HepG2 (cell line): ENCODE measurements around the gene AGBL1. TPM values are rescaled to one million over a fixed set of nuclear protein-coding genes. Genes with fewer than 3 reads are reported as not detected.

Source experiments
- ATAC-seq: fragments of 200-7000 bp; cut with Tn5 transposase; 3 replicates; pipeline ENCODE4 v1.9.1; 2020; ENCODE audit warnings: mild to moderate bottlenecking, moderate library complexity
- BruUV-seq: library from RNA; stranded (reverse); fragments of 400-500 nt; replicated peaks from 2 replicates; lab custom pipeline; 2021; lab: Mats Ljungman, UMichigan
- CTCF ChIA-PET: fragments of 300-600 bp; formaldehyde crosslinking; extraction: SDS; loops from one replicate; lab custom pipeline; 2021; ENCODE audit warnings: low total read pairs, inconsistent platforms, low intra/inter-chr PET ratio; lab: Yijun Ruan, JAX
- POLR2A ChIA-PET: fragments of 350-600 bp; sonication (Branson Sonifier 250); formaldehyde crosslinking; loops from one replicate; lab custom pipeline; 2020; ENCODE audit warnings: antibody characterized with exemption, inconsistent platforms; lab: Yijun Ruan, JAX
- DNase-seq: peaks from one replicate; pipeline ENCODE4 v3.0.0-alpha.2; 2015; ENCODE audit warnings: low spot score
- FAIRE-seq: peaks from 3 replicates; lab custom pipeline; 2011; peaks lifted over from hg19 to GRCh38; lab: Jason Lieb, UNC
- H2AFZ ChIP-seq: one replicate; pipeline ENCODE4 v1.6.1; 2011; ENCODE audit warnings: low read length, inconsistent platforms
- H3K27ac ChIP-seq: fragments of 300-600 bp; 3 replicates; pipeline ENCODE4 v1.8.0; 2011; ENCODE audit warnings: mixed run types, mild to moderate bottlenecking, mixed read lengths, low read length, inconsistent platforms; ENCODE audit not compliant: insufficient read depth; ENCODE audit errors: extremely low read length
- H3K27me3 ChIP-seq, 2 experiments: fragments of 200-600 bp in 1 of 2; 2 replicates in 1 of 2; 3 replicates in 1 of 2; pipeline versions ENCODE4 v1.6.0 to v1.8.0; 2011; ENCODE audit warnings: low read length in 2 of 2, mild to moderate bottlenecking in 2 of 2, moderate library complexity in 2 of 2, inconsistent platforms in 1 of 2; ENCODE audit not compliant: insufficient read depth in 2 of 2, control insufficient read depth in 1 of 2
- H3K36me3 ChIP-seq, 2 experiments: fragments of 200-600 bp in 1 of 2; replicated peaks in 1 of 2; 2 replicates in 1 of 2; 3 replicates in 1 of 2; pipeline versions ENCODE4 v1.5.1 to v1.8.0; 2011; ENCODE audit warnings: low read length in 2 of 2, inconsistent platforms in 1 of 2; ENCODE audit not compliant: insufficient read depth in 2 of 2, control insufficient read depth in 1 of 2
- H3K4me1 ChIP-seq: 2 replicates; pipeline ENCODE4 v1.5.1; 2012; ENCODE audit warnings: low read length, inconsistent platforms; ENCODE audit not compliant: insufficient read depth
- H3K4me2 ChIP-seq: 2 replicates; pipeline ENCODE4 v1.6.0; 2011; ENCODE audit warnings: low read depth, low read length, inconsistent platforms
- H3K4me3 ChIP-seq, 3 experiments: fragments of 200-600 bp in 1 of 3; sonication (generic), shearing (Covaris generic) in 1 of 3; replicated peaks in 1 of 3; 2 replicates each; pipeline ENCODE4 v1.5.1; 2011 to 2016; ENCODE audit warnings: low read length in 3 of 3, inconsistent platforms in 2 of 3, low read depth in 2 of 3, mild to moderate bottlenecking in 2 of 3, control low read depth in 1 of 3, mixed read lengths in 1 of 3; ENCODE audit not compliant: insufficient read depth in 1 of 3
- H3K79me2 ChIP-seq: one replicate; pipeline ENCODE4 v1.6.1; 2011; ENCODE audit warnings: low read length, inconsistent platforms; ENCODE audit not compliant: insufficient read depth
- H3K9ac ChIP-seq: 2 replicates; pipeline ENCODE4 v1.6.0; 2011; ENCODE audit warnings: mild to moderate bottlenecking, low read depth, low read length, inconsistent platforms; ENCODE audit not compliant: insufficient read depth
- H3K9me3 ChIP-seq: 2 replicates; pipeline ENCODE4 v1.5.1; 2012; ENCODE audit warnings: mild to moderate bottlenecking, low read length
- H4K20me1 ChIP-seq: 2 replicates; pipeline ENCODE4 v1.6.0; 2011; ENCODE audit warnings: inconsistent platforms, mild to moderate bottlenecking, low read length, moderate library complexity; ENCODE audit not compliant: insufficient read depth
- CHD4 ChIP-seq: fragments of 200-600 bp; sonication (generic); IDR thresholded peaks from 2 replicates; pipeline ENCODE4 v1.7.0; 2017; ENCODE audit warnings: mild to moderate bottlenecking, low read length, borderline replicate concordance
- MTF1 ChIP-seq: sonication (generic); formaldehyde crosslinking; IDR thresholded peaks from 2 replicates; pipeline ENCODE4 v1.5.0; 2020; ENCODE audit warnings: missing genetic modification reagents
- NR1H2 ChIP-seq: sonication (generic); formaldehyde crosslinking; IDR thresholded peaks from 2 replicates; pipeline ENCODE4 v1.8.1; 2022; ENCODE audit warnings: low read depth, missing genetic modification reagents, borderline replicate concordance
- PHF5A ChIP-seq: IDR thresholded peaks from one replicate; pipeline ENCODE4 v1.6.1; 2018; ENCODE audit warnings: low read depth, missing genetic modification reagents; ENCODE audit not compliant: unreplicated experiment
- RNF2 ChIP-seq: fragments of 450-650 bp; conservative IDR thresholded peaks from 2 replicates; pipeline ENCODE4 v1.6.1; 2016; ENCODE audit warnings: low read depth
- SRSF4 ChIP-seq: fragments of 200-400 bp; formaldehyde crosslinking; IDR thresholded peaks from one replicate; pipeline ENCODE4 v1.6.1; 2018; ENCODE audit warnings: mild to moderate bottlenecking, low read depth, low read length, moderate library complexity; ENCODE audit not compliant: poor library complexity, severe bottlenecking
- ZFP62 ChIP-seq: sonication (generic); formaldehyde crosslinking; IDR thresholded peaks from 2 replicates; pipeline ENCODE4 v1.4.0; 2020; ENCODE audit warnings: missing genetic modification reagents
- ZFP82 ChIP-seq: sonication (generic); formaldehyde crosslinking; IDR thresholded peaks from 2 replicates; pipeline ENCODE4 v1.5.1; 2020; ENCODE audit warnings: mild to moderate bottlenecking, missing genetic modification reagents, borderline replicate concordance
- WGBS: methylation state at CpG from one replicate; pipeline ENCODE4 v1.1.6; 2017; ENCODE audit warnings: low lambda C conversion rate; 5-methylcytosine and 5-hydroxymethylcytosine counted together
- in situ Hi-C: cut with HindIII; loops from 2 replicates; pipeline ENCODE4 v1.10.0; 2017; ENCODE audit warnings: low pct_unique_long_range_greater_than_20kb; ENCODE audit not compliant: extremely low pct_ligation_motif_present
- intact Hi-C: fragments of 100-400 bp; cut with micrococcal nuclease; formaldehyde crosslinking; loops from one replicate; pipeline ENCODE4 v1.10.0; 2022; ENCODE audit not compliant: unreplicated experiment
- polyA plus RNA-seq, 8 experiments: library from polyadenylated mRNA; depleted of rRNA in 3 of 8; stranded (reverse) in 7 of 8; unstranded in 1 of 8; fragments of >200 nt; fragmentation: Illumina TruSeq in 4 of 8; extraction: Trizol in 4 of 8; gene quantifications; 2 replicates each; pipeline versions ENCODE4 v1.2.1 to v1.2.3, GENCODE V29; 2011 to 2016; ENCODE audit warnings: low read depth in 4 of 8, missing spikeins in 1 of 8, mixed read lengths in 1 of 8; ENCODE audit not compliant: insufficient read depth in 1 of 8
- total RNA-seq, 5 experiments: library from RNA; depleted of rRNA; stranded (reverse); fragments of >200 nt; fragmentation: Illumina TruSeq; extraction: Trizol; gene quantifications; 2 replicates each; pipeline ENCODE4 v1.2.3, GENCODE V29; 2016; ENCODE audit warnings: low read depth in 1 of 5
- TF ChIP-seq, protein P1 (sequence below): sonication (generic); formaldehyde crosslinking; IDR thresholded peaks from 2 replicates; pipeline ENCODE4 v1.5.0; 2020; ENCODE audit warnings: mild to moderate bottlenecking, missing genetic modification reagents
- TF ChIP-seq, protein P2 (sequence below): sonication (generic); formaldehyde crosslinking; IDR thresholded peaks from 2 replicates; pipeline ENCODE4; 2020; ENCODE audit warnings: missing genetic modification reagents, mild to moderate bottlenecking, borderline replicate concordance
- TF ChIP-seq, protein P3 (sequence below): sonication (generic); formaldehyde crosslinking; IDR thresholded peaks from 2 replicates; pipeline ENCODE4 v1.4.0; 2020; ENCODE audit warnings: mild to moderate bottlenecking, missing genetic modification reagents
- TF ChIP-seq, protein P4 (sequence below): sonication (generic); formaldehyde crosslinking; IDR thresholded peaks from 2 replicates; pipeline ENCODE4 v1.5.0; 2020; ENCODE audit warnings: missing genetic modification reagents
- TF ChIP-seq, protein P5 (sequence below): sonication (generic); formaldehyde crosslinking; IDR thresholded peaks from 2 replicates; pipeline ENCODE4 v1.5.0; 2020; ENCODE audit warnings: missing genetic modification reagents

Gene AGBL1
- total and polyA plus RNA-seq, 2 of the 13 experiments (the other 11 are each of a cell fraction or from before 2014, with no cell fraction given): 0.01 TPM; not detected in 1

DNA sequence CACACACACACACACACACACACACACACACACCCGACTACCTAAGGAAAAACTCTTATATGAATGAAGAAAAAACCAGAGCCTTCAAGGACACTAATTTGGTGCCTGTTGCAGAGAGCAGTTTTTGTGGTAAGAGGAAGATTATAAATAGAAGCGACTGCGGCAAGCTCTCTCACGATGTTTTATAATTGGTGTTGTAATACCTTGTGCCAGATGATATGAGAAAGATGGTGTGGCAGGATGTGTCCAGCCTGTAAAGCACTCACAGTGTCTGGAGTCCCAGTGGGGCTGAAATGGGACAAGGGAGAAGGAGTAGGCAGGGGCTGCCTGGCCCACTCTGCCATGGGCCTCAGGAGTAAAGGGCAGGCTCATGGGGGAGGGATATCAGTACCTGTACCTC, 839.9 kb downstream of the AGBL1 start (continued):
- TF ChIP-seq, protein P1, sequence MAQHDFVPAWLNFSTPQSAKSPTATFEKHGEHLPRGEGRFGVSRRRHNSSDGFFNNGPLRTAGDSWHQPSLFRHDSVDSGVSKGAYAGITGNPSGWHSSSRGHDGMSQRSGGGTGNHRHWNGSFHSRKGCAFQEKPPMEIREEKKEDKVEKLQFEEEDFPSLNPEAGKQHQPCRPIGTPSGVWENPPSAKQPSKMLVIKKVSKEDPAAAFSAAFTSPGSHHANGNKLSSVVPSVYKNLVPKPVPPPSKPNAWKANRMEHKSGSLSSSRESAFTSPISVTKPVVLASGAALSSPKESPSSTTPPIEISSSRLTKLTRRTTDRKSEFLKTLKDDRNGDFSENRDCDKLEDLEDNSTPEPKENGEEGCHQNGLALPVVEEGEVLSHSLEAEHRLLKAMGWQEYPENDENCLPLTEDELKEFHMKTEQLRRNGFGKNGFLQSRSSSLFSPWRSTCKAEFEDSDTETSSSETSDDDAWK: no peak
- no peak for TF ChIP-seq ZFP82 (CRISPR knock-in tag)
- TF ChIP-seq PHF5A (CRISPR knock-in tag): no peak
- TF ChIP-seq SRSF4: no peak

DNA sequence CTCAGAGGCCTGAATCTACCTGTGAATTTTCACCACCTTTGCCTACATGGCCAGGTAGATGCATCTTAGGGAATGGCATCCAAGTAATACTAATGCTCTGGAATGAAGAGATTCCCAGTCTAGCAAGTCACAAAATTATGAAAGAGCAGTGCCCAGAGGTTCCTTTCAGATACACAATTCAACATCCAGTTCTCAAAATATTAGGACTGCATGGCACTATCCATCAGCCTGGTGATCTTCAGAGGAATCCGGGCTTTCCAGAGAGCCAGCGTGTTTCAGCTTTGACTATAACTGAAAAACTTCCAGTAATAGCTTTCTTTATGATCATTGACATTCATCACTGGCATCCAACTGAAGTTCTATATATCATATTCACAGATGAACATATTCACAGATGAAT, 849.8 kb downstream of the AGBL1 start:
- ATAC-seq (no peak), DNase-seq (no peak), FAIRE-seq (no peak)
- BruUV-seq: no TSS peak
- WGBS: 0% methylated on average over 2 of the region's 2 CpGs
- H2AFZ ChIP-seq: no peak overlapping the region
- intact Hi-C loops (no loop called here), in situ Hi-C loops (no loop called here)
- ChIA-PET CTCF (no interaction called here), POLR2A (no interaction called here)
- H3K79me2 ChIP-seq: no peaks in the 10 kb centered on the region
- no peaks in the 10 kb centered on the region for H3K4me1 ChIP-seq
- no peaks in the 10 kb centered on the region for H3K27me3 ChIP-seq
- peaks cover 27% of the 10 kb centered on the region for H3K9me3 ChIP-seq
- H3K36me3 ChIP-seq: no peaks in the 10 kb centered on the region
- no peak overlapping the region for H3K4me3 ChIP-seq
- H3K27ac ChIP-seq: no peak overlapping the region
- no peak overlapping the region for H3K4me2 ChIP-seq
- no peaks in the 10 kb centered on the region for H4K20me1 ChIP-seq
- no peak overlapping the region for H3K9ac ChIP-seq
- TF ChIP-seq NR1H2 (CRISPR knock-in tag) (no peak), CHD4 (no peak), ZFP62 (no peak), RNF2 (no peak), MTF1 (CRISPR knock-in tag) (no peak)
- TF ChIP-seq, protein P2, sequence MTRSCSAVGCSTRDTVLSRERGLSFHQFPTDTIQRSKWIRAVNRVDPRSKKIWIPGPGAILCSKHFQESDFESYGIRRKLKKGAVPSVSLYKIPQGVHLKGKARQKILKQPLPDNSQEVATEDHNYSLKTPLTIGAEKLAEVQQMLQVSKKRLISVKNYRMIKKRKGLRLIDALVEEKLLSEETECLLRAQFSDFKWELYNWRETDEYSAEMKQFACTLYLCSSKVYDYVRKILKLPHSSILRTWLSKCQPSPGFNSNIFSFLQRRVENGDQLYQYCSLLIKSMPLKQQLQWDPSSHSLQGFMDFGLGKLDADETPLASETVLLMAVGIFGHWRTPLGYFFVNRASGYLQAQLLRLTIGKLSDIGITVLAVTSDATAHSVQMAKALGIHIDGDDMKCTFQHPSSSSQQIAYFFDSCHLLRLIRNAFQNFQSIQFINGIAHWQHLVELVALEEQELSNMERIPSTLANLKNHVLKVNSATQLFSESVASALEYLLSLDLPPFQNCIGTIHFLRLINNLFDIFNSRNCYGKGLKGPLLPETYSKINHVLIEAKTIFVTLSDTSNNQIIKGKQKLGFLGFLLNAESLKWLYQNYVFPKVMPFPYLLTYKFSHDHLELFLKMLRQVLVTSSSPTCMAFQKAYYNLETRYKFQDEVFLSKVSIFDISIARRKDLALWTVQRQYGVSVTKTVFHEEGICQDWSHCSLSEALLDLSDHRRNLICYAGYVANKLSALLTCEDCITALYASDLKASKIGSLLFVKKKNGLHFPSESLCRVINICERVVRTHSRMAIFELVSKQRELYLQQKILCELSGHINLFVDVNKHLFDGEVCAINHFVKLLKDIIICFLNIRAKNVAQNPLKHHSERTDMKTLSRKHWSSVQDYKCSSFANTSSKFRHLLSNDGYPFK (CRISPR knock-in tag): no peak
- TF ChIP-seq, protein P3, sequence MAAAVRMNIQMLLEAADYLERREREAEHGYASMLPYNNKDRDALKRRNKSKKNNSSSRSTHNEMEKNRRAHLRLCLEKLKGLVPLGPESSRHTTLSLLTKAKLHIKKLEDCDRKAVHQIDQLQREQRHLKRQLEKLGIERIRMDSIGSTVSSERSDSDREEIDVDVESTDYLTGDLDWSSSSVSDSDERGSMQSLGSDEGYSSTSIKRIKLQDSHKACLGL (CRISPR knock-in tag): no peak
- TF ChIP-seq, protein P4, sequence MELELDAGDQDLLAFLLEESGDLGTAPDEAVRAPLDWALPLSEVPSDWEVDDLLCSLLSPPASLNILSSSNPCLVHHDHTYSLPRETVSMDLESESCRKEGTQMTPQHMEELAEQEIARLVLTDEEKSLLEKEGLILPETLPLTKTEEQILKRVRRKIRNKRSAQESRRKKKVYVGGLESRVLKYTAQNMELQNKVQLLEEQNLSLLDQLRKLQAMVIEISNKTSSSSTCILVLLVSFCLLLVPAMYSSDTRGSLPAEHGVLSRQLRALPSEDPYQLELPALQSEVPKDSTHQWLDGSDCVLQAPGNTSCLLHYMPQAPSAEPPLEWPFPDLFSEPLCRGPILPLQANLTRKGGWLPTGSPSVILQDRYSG (CRISPR knock-in tag): no peak
- TF ChIP-seq, protein P5, sequence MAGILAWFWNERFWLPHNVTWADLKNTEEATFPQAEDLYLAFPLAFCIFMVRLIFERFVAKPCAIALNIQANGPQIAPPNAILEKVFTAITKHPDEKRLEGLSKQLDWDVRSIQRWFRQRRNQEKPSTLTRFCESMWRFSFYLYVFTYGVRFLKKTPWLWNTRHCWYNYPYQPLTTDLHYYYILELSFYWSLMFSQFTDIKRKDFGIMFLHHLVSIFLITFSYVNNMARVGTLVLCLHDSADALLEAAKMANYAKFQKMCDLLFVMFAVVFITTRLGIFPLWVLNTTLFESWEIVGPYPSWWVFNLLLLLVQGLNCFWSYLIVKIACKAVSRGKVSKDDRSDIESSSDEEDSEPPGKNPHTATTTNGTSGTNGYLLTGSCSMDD (CRISPR knock-in tag): no peak
